Omental fat pad (tissue), 4 donors: ENCODE data around the gene RAPGEF6. TPM values are rescaled to one million over a fixed set of nuclear protein-coding genes. Genes with fewer than 3 reads are reported as not detected.

Source experiments
- ATAC-seq: fragments of 150-250 bp; one replicate; pipeline ENCODE4 v1.9.1; 2016; ENCODE audit warnings: mild to moderate bottlenecking, moderate library complexity; ENCODE audit not compliant: low FRiP score
- DNase-seq: peaks from one replicate; pipeline ENCODE4 v3.0.0-alpha.2; 2019; ENCODE audit warnings: low spot score
- total RNA-seq, 4 donors: library from RNA; depleted of rRNA; stranded (reverse); fragments of >200 nt; gene quantifications; one replicate each; pipeline ENCODE4 v1.1.0, GENCODE V29; 2016
- TF ChIP-seq, protein P1 (sequence below), 3 donors: fragments of 450-650 bp; IDR thresholded peaks; one replicate each; pipeline ENCODE4 v1.5.1; 2016 to 2017; ENCODE audit warnings: antibody characterized with exemption in 3 of 3, mild to moderate bottlenecking in 3 of 3, moderate library complexity in 2 of 3

RAPGEF6 gene
- total RNA-seq, 4 donors from 2014 or later, result 14.7 to 31.5 (median 24.2) TPM

DNA sequence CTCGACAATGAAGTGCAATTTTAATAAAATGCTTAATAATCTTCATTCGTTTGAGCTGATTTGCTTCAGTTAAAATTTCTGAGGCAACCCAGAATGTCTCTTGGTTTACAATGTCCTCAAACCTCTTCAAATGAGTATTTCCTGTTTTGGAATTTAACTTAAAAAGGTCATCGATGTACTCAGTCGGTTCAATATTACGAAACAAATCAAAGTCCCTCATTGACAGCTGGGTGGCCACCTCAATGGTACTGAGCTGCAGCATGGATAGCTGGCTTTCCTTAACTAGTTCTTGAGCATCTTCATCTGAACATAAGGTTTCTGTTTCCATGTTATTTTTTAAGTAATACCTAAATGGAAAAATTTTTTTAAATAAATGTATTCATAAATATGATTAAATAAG, 173.3 kb downstream of the RAPGEF6 start:
- ATAC-seq, result no peak
- no peak for DNase-seq
- TF ChIP-seq, protein P1, sequence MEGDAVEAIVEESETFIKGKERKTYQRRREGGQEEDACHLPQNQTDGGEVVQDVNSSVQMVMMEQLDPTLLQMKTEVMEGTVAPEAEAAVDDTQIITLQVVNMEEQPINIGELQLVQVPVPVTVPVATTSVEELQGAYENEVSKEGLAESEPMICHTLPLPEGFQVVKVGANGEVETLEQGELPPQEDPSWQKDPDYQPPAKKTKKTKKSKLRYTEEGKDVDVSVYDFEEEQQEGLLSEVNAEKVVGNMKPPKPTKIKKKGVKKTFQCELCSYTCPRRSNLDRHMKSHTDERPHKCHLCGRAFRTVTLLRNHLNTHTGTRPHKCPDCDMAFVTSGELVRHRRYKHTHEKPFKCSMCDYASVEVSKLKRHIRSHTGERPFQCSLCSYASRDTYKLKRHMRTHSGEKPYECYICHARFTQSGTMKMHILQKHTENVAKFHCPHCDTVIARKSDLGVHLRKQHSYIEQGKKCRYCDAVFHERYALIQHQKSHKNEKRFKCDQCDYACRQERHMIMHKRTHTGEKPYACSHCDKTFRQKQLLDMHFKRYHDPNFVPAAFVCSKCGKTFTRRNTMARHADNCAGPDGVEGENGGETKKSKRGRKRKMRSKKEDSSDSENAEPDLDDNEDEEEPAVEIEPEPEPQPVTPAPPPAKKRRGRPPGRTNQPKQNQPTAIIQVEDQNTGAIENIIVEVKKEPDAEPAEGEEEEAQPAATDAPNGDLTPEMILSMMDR (IDR thresholded peaks at IDR 0.05), result no peak

DNA sequence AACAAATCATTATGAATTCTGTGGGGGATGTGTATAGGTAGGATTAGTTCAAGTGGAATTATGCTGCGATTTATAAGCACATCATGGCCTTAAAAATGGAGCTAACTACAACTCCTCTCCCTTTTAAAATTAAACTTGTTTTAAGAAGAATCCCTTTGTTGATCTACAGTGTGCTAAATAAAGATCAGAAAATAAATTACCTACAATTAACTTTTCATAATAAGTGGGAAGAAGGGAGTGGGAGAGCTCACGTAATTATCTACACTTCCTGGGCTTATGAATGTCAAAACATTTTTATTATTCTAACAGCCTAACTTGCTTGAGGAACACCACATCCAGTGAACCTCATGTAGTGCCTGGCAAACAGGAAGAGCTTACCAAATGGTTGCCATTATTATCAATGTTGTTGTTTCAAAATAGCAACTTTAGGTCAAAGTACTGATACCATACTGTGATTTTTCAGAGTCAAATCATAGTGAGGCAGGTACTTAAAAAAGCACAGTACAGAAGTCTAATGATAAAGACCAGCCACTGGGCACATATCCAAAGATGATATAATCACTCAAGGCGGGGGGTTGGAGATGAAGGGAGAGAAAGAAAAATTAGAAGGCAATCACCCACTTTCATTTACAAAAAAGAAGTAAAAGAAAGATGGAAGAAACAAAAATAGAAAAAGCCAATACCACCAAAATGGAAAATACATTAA, 174.0 kb downstream of the RAPGEF6 start:
- DNase-seq (no peak), ATAC-seq (no peak)
- TF ChIP-seq, protein P1 (IDR thresholded peaks at IDR 0.05), result no peak

DNA sequence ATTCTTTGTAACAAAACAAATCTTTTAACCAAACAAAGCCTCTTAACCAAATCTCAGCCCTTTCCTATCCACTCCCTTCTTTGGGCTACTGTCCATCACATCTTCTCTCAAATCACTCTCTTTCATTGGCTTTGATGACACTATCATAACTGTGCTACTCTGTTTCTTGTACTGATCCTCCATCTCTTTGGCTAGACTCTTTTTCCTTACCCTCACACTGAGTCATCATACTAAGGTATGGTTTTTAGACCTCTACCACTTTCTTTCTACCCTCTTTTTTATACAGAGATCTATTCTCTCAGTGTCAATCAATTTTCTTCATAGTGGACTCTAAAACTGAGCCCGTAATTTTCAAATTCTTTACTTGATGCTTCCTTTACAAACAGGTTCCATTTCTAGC, 174.9 kb downstream of the RAPGEF6 start:
- no peak for DNase-seq
- ATAC-seq, result no peak

DNA sequence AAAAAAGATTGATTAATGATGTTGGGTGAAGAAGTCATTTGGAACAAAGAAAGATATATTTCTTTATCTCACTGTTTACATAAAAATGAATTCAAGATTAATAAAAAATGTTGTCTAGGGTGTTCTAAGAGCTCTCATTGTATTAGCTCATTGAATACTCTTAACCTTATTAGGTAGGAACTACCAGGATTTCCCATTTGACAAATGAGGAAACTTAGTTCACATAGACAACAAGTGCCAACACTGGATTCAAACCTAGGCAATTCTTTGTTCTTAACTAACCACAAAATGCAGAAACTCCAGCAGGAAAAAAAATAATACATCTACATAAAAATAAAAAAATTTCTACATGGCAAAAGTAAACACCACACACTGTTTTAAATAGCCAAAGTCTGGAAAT, 175.8 kb downstream of the RAPGEF6 start:
- TF ChIP-seq, protein P1 (IDR thresholded peaks at IDR 0.05), result no peak
- ATAC-seq, result no peak
- DNase-seq, result no peak

More for the DNA sequence above, 174.9 kb downstream of the RAPGEF6 start:
- TF ChIP-seq, protein P1 (IDR thresholded peaks at IDR 0.05), result no peak

DNA sequence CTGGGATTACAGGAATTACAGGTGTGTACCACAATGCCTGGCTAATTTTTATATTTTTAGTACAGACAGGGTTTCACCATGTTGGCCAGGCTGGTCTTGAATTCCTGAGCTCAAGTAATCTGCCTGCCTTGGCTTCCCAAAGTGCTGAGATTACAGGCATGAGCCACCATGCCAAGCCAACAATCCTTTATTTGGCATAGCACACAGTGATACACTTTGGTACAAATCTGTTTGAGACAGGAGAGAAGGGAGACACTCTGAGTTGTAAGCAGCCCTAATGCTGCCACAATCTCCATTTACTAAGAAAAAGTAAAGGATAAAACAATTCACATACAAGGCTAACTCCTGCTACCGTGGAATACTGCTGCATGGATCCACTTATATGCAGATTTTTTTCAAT, 177.8 kb downstream of the RAPGEF6 start:
- TF ChIP-seq, protein P1 (IDR thresholded peaks at IDR 0.05), result no peak
- DNase-seq (no peak), ATAC-seq (no peak)

DNA sequence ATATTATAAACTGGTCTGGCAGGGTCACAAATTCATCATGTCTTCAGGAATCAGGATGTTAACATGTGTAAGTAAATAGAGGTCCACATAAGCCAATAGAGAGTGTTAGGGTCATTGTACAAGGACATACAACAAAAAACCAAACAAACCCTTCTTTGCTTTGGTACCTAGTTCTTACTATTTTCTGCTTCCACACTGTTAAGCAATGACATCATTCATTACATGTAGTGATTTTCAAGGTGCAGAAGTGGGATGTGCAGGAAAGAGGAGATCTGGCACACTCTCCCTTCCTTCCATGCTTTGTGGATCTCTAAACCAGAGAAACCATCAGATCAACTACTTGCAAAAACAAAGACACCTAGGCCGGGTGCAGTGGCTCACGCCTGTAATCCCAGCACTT, 184.1 kb downstream of the RAPGEF6 start:
- ATAC-seq, result no peak
- DNase-seq, result no peak
- TF ChIP-seq, protein P1 (IDR thresholded peaks at IDR 0.05), result no peak

DNA sequence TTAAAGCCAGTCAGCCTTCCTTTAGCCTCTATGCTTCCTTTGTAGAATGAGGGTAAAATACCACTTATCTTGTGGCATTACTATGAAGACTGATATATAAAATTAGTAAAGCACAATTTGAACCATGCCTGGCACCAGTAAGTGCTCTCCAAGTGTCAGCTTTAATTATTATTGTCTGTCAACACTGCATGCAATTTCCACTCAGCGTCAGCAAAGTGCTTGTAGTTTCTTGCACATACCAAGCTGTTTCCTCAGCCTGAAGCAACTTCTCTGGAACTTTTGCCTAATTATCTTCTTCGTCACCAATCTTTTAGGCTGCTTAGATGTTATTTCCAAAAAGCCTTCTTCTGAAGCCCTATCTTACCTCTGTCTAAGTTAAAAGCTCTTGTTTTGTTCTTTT, 193.8 kb downstream of the RAPGEF6 start:
- TF ChIP-seq, protein P1 (IDR thresholded peaks at IDR 0.05), result no peak
- ATAC-seq (no peak), DNase-seq (no peak)
